MM.1S (cell line): Measurements from ENCODE around the gene INPP5D.

ENCODE experiments used
- DNase-seq: peaks from one replicate; pipeline ENCODE4 v3.0.0-alpha.2; 2015
- H2AFZ ChIP-seq: fragments of 300-600 bp; sonication (generic); 2 replicates; pipeline ENCODE4 v1.6.0; 2016; ENCODE audit warnings: antibody characterized with exemption, low read length
- H3F3A ChIP-seq: fragments of 300-600 bp; sonication (generic); 2 replicates; pipeline ENCODE4 v1.6.1; 2016; ENCODE audit warnings: mild to moderate bottlenecking, antibody characterized with exemption, low read length, moderate library complexity, mixed read lengths; ENCODE audit not compliant: insufficient read depth
- H3K27ac ChIP-seq: fragments of 300-600 bp; sonication (generic); 2 replicates; pipeline ENCODE4 v1.5.1; 2016; ENCODE audit warnings: mild to moderate bottlenecking, low read length
- H3K27me3 ChIP-seq: fragments of 300-600 bp; sonication (generic); replicated peaks from 2 replicates; pipeline ENCODE4 v1.6.0; 2016; ENCODE audit warnings: low read length; ENCODE audit not compliant: insufficient read depth
- H3K36me3 ChIP-seq: fragments of 300-600 bp; sonication (generic); replicated peaks from 2 replicates; pipeline ENCODE4 v1.6.1; 2016; ENCODE audit warnings: mild to moderate bottlenecking, low read length, mixed read lengths; ENCODE audit not compliant: insufficient read depth
- H3K4me1 ChIP-seq: fragments of 300-600 bp; sonication (generic); 2 replicates; pipeline ENCODE4 v1.6.1; 2016; ENCODE audit warnings: low read length, mixed read lengths
- H3K4me2 ChIP-seq: fragments of 300-600 bp; sonication (generic); 2 replicates; pipeline ENCODE4 v1.6.0; 2016; ENCODE audit warnings: low read depth, low read length
- H3K4me3 ChIP-seq: fragments of 300-600 bp; sonication (generic); 2 replicates; pipeline ENCODE4 v1.5.1; 2016; ENCODE audit warnings: low read length, mixed read lengths
- H3K79me2 ChIP-seq: fragments of 300-600 bp; sonication (generic); 2 replicates; pipeline ENCODE4 v1.6.1; 2016; ENCODE audit warnings: mixed run types, low read length, mixed read lengths
- H3K9ac ChIP-seq: fragments of 300-600 bp; sonication (generic); 2 replicates; pipeline ENCODE4 v1.6.1; 2016; ENCODE audit warnings: low read length, mixed read lengths
- H3K9me2 ChIP-seq: fragments of 300-600 bp; sonication (generic); replicated peaks from 2 replicates; pipeline ENCODE4 v1.6.1; 2016; ENCODE audit warnings: mild to moderate bottlenecking, low read length, mixed read lengths; ENCODE audit not compliant: insufficient read depth
- H3K9me3 ChIP-seq: fragments of 300-600 bp; sonication (generic); replicated peaks from 2 replicates; pipeline ENCODE4 v1.6.1; 2016; ENCODE audit warnings: mild to moderate bottlenecking, low read length, mixed read lengths; ENCODE audit not compliant: insufficient read depth
- H4K20me1 ChIP-seq: fragments of 300-600 bp; sonication (generic); 2 replicates; pipeline ENCODE4 v1.6.1; 2016; ENCODE audit warnings: mild to moderate bottlenecking, low read length, moderate library complexity, mixed read lengths; ENCODE audit not compliant: insufficient read depth
- EZH2 ChIP-seq: fragments of 300-600 bp; sonication (generic); optimal IDR thresholded peaks from 2 replicates; pipeline ENCODE3; 2017; ENCODE audit warnings: low read depth, mild to moderate bottlenecking, antibody characterized with exemption, low read length, mixed read lengths
- EZH2phosphoT487 ChIP-seq: fragments of 300-600 bp; sonication (generic); IDR thresholded peaks from 2 replicates; pipeline ENCODE4 v1.6.1; 2018; ENCODE audit warnings: antibody characterized with exemption, low read length
- TF ChIP-seq, protein P1 (sequence below): fragments of 300-600 bp; sonication (generic); IDR thresholded peaks from 2 replicates; pipeline ENCODE4 v1.5.1; 2016; ENCODE audit warnings: antibody characterized with exemption, low read length, mixed read lengths

The INPP5D gene

GRCh38 chr2:233245406-233245805 is 185.3 kb downstream of the INPP5D start:
- H3K4me2 ChIP-seq = no peak overlapping the region
- H3K9me2 ChIP-seq = no peaks in the 10 kb centered on the region
- H3K27ac ChIP-seq = no peak overlapping the region
- H2AFZ ChIP-seq = no peak overlapping the region
- no peaks in the 10 kb centered on the region for H4K20me1 ChIP-seq
- no peaks in the 10 kb centered on the region for H3K9me3 ChIP-seq
- no peak for DNase-seq
- H3F3A ChIP-seq = 0 out of 2 replicates have a peak, but pooled peaks cover 4% of the 10 kb centered on the region
- TF ChIP-seq, protein P1, sequence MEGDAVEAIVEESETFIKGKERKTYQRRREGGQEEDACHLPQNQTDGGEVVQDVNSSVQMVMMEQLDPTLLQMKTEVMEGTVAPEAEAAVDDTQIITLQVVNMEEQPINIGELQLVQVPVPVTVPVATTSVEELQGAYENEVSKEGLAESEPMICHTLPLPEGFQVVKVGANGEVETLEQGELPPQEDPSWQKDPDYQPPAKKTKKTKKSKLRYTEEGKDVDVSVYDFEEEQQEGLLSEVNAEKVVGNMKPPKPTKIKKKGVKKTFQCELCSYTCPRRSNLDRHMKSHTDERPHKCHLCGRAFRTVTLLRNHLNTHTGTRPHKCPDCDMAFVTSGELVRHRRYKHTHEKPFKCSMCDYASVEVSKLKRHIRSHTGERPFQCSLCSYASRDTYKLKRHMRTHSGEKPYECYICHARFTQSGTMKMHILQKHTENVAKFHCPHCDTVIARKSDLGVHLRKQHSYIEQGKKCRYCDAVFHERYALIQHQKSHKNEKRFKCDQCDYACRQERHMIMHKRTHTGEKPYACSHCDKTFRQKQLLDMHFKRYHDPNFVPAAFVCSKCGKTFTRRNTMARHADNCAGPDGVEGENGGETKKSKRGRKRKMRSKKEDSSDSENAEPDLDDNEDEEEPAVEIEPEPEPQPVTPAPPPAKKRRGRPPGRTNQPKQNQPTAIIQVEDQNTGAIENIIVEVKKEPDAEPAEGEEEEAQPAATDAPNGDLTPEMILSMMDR = no peak
- no peak for TF ChIP-seq EZH2
- H3K36me3 ChIP-seq = no peaks in the 10 kb centered on the region
- no peaks in the 10 kb centered on the region for H3K27me3 ChIP-seq
- H3K4me3 ChIP-seq = no peak overlapping the region
- H3K79me2 ChIP-seq = no peaks in the 10 kb centered on the region
- H3K4me1 ChIP-seq = peaks cover 4% of the 10 kb centered on the region
- no peak overlapping the region for H3K9ac ChIP-seq

DNA sequence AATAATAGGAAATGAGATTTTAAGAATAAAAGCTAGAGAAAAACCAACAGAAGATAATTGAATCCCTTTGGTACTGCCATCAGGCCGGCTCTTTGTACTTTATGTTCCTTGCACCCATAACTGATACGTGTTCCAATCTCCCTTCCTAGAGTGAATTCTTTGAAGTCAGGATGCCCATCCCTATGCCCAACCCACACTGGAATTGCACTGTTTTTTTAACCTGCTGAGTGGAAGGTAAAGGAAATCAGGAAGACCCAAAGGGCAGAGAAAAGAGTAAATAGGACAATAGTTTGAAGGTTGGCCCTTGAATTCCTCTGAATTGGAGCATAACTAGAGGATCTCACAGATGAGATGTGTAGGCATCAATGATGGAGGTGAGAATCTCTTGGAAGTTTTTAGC is 187.0 kb downstream of the INPP5D start:
- no peaks in the 10 kb centered on the region; the same call in 1 of the 2 replicates for H3K4me1 ChIP-seq
- H3K9me3 ChIP-seq = no peaks in the 10 kb centered on the region
- H3K4me3 ChIP-seq = no peak overlapping the region
- H4K20me1 ChIP-seq = no peaks in the 10 kb centered on the region
- no peak for TF ChIP-seq EZH2phosphoT487
- TF ChIP-seq, protein P1 = no peak
- no peak overlapping the region for H3K27ac ChIP-seq
- peaks cover 6% of the 10 kb centered on the region for H3K79me2 ChIP-seq
- no peak overlapping the region for H2AFZ ChIP-seq
- no peaks in the 10 kb centered on the region for H3K9me2 ChIP-seq
- no peaks in the 10 kb centered on the region for H3K36me3 ChIP-seq
- H3K27me3 ChIP-seq = no peaks in the 10 kb centered on the region
- no peak for DNase-seq
- H3K4me2 ChIP-seq = no peak overlapping the region
- no peaks in the 10 kb centered on the region for H3F3A ChIP-seq
- no peak overlapping the region for H3K9ac ChIP-seq

GRCh38 chr2:233247744-233248143 is 187.6 kb downstream of the INPP5D start:
- no peak for TF ChIP-seq EZH2phosphoT487
- TF ChIP-seq, protein P1 = no peak
- TF ChIP-seq EZH2 = no peak
- Histone ChIP-seq H3F3A (no peaks in the 10 kb centered on the region), H3K4me1 (no peaks in the 10 kb centered on the region; the same call in 1 of the 2 replicates), H3K4me2 (no peak overlapping the region), H3K79me2 (peaks cover 13% of the 10 kb centered on the region), H3K9ac (no peak overlapping the region), H3K36me3 (no peaks in the 10 kb centered on the region), H3K4me3 (no peak overlapping the region), H3K9me2 (no peaks in the 10 kb centered on the region), H3K27me3 (no peaks in the 10 kb centered on the region), H3K27ac (no peak overlapping the region), H2AFZ (no peak overlapping the region), H4K20me1 (no peaks in the 10 kb centered on the region), H3K9me3 (no peaks in the 10 kb centered on the region)
- DNase-seq = no peak
